Neural progenitor cell (in vitro differentiated cells): ENCODE results near the gene CHST8. TPM values are rescaled to one million over a fixed set of nuclear protein-coding genes. Genes with fewer than 3 reads are reported as not detected.

Experiments
- DNase-seq: peaks from one replicate; pipeline ENCODE4 v3.0.0-alpha.2; 2016; ENCODE audit warnings: low spot score
- H2AFZ ChIP-seq: fragments of 200-600 bp; sonication (generic); replicated peaks from 2 replicates; pipeline ENCODE4 v1.6.1; 2016; ENCODE audit warnings: antibody characterized with exemption
- H3F3A ChIP-seq: fragments of 200-600 bp; sonication (generic); 2 replicates; pipeline ENCODE4 v1.6.1; 2016; ENCODE audit warnings: antibody characterized with exemption, low read depth
- H3K27ac ChIP-seq: fragments of 200-600 bp; sonication (generic); 2 replicates; pipeline ENCODE4 v1.5.1; 2016; ENCODE audit warnings: mild to moderate bottlenecking
- H3K27me3 ChIP-seq: fragments of 200-600 bp; sonication (generic); 2 replicates; pipeline ENCODE4 v1.6.1; 2016; ENCODE audit warnings: mild to moderate bottlenecking, moderate library complexity
- H3K36me3 ChIP-seq: fragments of 200-600 bp; sonication (generic); 2 replicates; pipeline ENCODE4 v1.5.1; 2016
- H3K4me1 ChIP-seq: fragments of 200-600 bp; sonication (generic); 2 replicates; pipeline ENCODE4 v1.6.1; 2016; ENCODE audit warnings: mixed run types
- H3K4me2 ChIP-seq: fragments of 200-600 bp; sonication (generic); 2 replicates; pipeline ENCODE4 v1.6.1; 2016
- H3K4me3 ChIP-seq: fragments of 200-600 bp; sonication (generic); 2 replicates; pipeline ENCODE4 v1.5.1; 2016
- H3K79me2 ChIP-seq: fragments of 200-600 bp; sonication (generic); 2 replicates; pipeline ENCODE4 v1.6.1; 2016; ENCODE audit warnings: low read depth
- H3K9ac ChIP-seq: fragments of 200-600 bp; sonication (generic); 2 replicates; pipeline ENCODE4 v1.6.1; 2016
- H3K9me3 ChIP-seq: fragments of 200-600 bp; sonication (generic); 2 replicates; pipeline ENCODE4 v1.5.1; 2016; ENCODE audit warnings: low read depth
- H4K20me1 ChIP-seq: fragments of 200-600 bp; sonication (generic); 2 replicates; pipeline ENCODE4 v1.6.1; 2016; ENCODE audit warnings: low read depth
- H3K27ac Mint-ChIP-seq: 3 replicates; pipeline ENCODE4 v1.8.0; 2021; ENCODE audit warnings: mixed read lengths
- H3K27me3 Mint-ChIP-seq: 2 replicates; pipeline ENCODE4 v1.8.0; 2022; ENCODE audit warnings: low read depth, mild to moderate bottlenecking, inconsistent platforms, moderate library complexity, mixed read lengths; ENCODE audit not compliant: insufficient read depth
- H3K36me3 Mint-ChIP-seq: 3 replicates; pipeline ENCODE4 v1.8.0; 2021; ENCODE audit warnings: mixed read lengths
- H3K4me1 Mint-ChIP-seq: 3 replicates; pipeline ENCODE4 v1.8.0; 2021; ENCODE audit warnings: mixed read lengths
- H3K4me3 Mint-ChIP-seq: 3 replicates; pipeline ENCODE4 v1.8.0; 2021; ENCODE audit warnings: mild to moderate bottlenecking, moderate library complexity, mixed read lengths
- H3K9me3 Mint-ChIP-seq: 3 replicates; pipeline ENCODE4 v1.8.0; 2020; ENCODE audit warnings: mixed read lengths
- CTCF ChIP-seq: fragments of 200-600 bp; sonication (generic); IDR thresholded peaks from 2 replicates; pipeline ENCODE4 v1.5.1; 2017; ENCODE audit warnings: antibody characterized with exemption, mild to moderate bottlenecking
- EZH2 ChIP-seq: fragments of 200-600 bp; sonication (generic); IDR thresholded peaks from 2 replicates; pipeline ENCODE4 v1.6.1; 2017; ENCODE audit warnings: antibody characterized with exemption, mild to moderate bottlenecking, moderate library complexity
- EZH2phosphoT487 ChIP-seq: fragments of 200-600 bp; sonication (generic); IDR thresholded peaks from 2 replicates; pipeline ENCODE4 v1.6.1; 2017; ENCODE audit warnings: antibody characterized with exemption
- total RNA-seq: library from RNA; depleted of rRNA; stranded (reverse); fragments of >200 nt; gene quantifications from 2 replicates; pipeline ENCODE4 v1.2.3, GENCODE V29; 2015; ENCODE audit warnings: low replicate concordance

The CHST8 gene
- total RNA-seq, 1 donor from 2014 or later: 0.92 TPM

GRCh38 chr19:33785795-33786194 lies 164.0 kb downstream of the CHST8 start:
- H3F3A ChIP-seq: no peaks in the 10 kb centered on the region
- Mint-ChIP-seq H3K4me1 (no peaks in the 10 kb centered on the region), H3K36me3 (no peaks in the 10 kb centered on the region), H3K4me3 (no peak overlapping the region), H3K9me3 (peaks cover 3% of the 10 kb centered on the region), H3K27ac (no peak overlapping the region), H3K27me3 (peaks cover 12% of the 10 kb centered on the region)
- H4K20me1 ChIP-seq: no peaks in the 10 kb centered on the region
- no peaks in the 10 kb centered on the region for H3K79me2 ChIP-seq
- no peak overlapping the region for H3K4me3 ChIP-seq
- H3K9me3 ChIP-seq: no peaks in the 10 kb centered on the region
- no peak for DNase-seq
- H3K4me2 ChIP-seq: no peak overlapping the region
- no peaks in the 10 kb centered on the region for H3K36me3 ChIP-seq
- no peaks in the 10 kb centered on the region for H3K27me3 ChIP-seq
- H3K27ac ChIP-seq: no peak overlapping the region
- no peaks in the 10 kb centered on the region for H3K4me1 ChIP-seq
- no peak overlapping the region for H3K9ac ChIP-seq
- TF ChIP-seq EZH2 (no peak), CTCF (no peak), EZH2phosphoT487 (no peak)
- no peak overlapping the region for H2AFZ ChIP-seq

- Histone ChIP-seq H3K36me3 (no peaks in the 10 kb centered on the region), H3K4me3 (no peak overlapping the region), H3F3A (peaks cover 2% of the 10 kb centered on the region), H3K27ac (no peak overlapping the region), H3K9me3 (no peaks in the 10 kb centered on the region), H4K20me1 (no peaks in the 10 kb centered on the region), H3K9ac (no peak overlapping the region), H3K27me3 (no peaks in the 10 kb centered on the region), H3K4me2 (no peak overlapping the region), H3K4me1 (no peaks in the 10 kb centered on the region), H3K79me2 (no peaks in the 10 kb centered on the region), H2AFZ (no peak overlapping the region)
- Mint-ChIP-seq H3K27ac (no peak overlapping the region), H3K4me3 (no peak overlapping the region), H3K9me3 (peaks cover 3% of the 10 kb centered on the region), H3K4me1 (peaks cover 11% of the 10 kb centered on the region), H3K36me3 (no peaks in the 10 kb centered on the region), H3K27me3 (peaks cover 14% of the 10 kb centered on the region)
- no peak for TF ChIP-seq EZH2phosphoT487
- TF ChIP-seq EZH2: no peak
- no peak for TF ChIP-seq CTCF
- DNase-seq: no peak
These were observed 166.9 kb downstream of the CHST8 start for GRCh38 chr19:33788676-33789075.

GRCh38 chr19:33789344-33789743 lies 167.6 kb downstream of the CHST8 start:
- H3K27ac Mint-ChIP-seq: no peak overlapping the region

More at GRCh38 chr19:33789344-33789743, 167.6 kb downstream of the CHST8 start:
- no peaks in the 10 kb centered on the region for H3K36me3 ChIP-seq
- H4K20me1 ChIP-seq: no peaks in the 10 kb centered on the region
- H3K4me1 ChIP-seq: peaks cover 5% of the 10 kb centered on the region
- no peaks in the 10 kb centered on the region for H3K9me3 ChIP-seq
- peaks cover 10% of the 10 kb centered on the region for H3K27me3 Mint-ChIP-seq
- H3K9me3 Mint-ChIP-seq: peaks cover 1% of the 10 kb centered on the region
- TF ChIP-seq EZH2phosphoT487 (no peak), EZH2 (no peak), CTCF (no peak)
- H3K4me3 Mint-ChIP-seq: no peak overlapping the region
- DNase-seq: no peak
- H3F3A ChIP-seq: peaks cover 7% of the 10 kb centered on the region
- H3K79me2 ChIP-seq: no peaks in the 10 kb centered on the region
- peaks cover 16% of the 10 kb centered on the region for H3K4me1 Mint-ChIP-seq
- no peak overlapping the region for H3K27ac ChIP-seq
- H3K36me3 Mint-ChIP-seq: no peaks in the 10 kb centered on the region
- no peak overlapping the region for H2AFZ ChIP-seq
- H3K4me3 ChIP-seq: no peak overlapping the region
- no peaks in the 10 kb centered on the region for H3K27me3 ChIP-seq
- no peak overlapping the region for H3K9ac ChIP-seq
- H3K4me2 ChIP-seq: no peak overlapping the region
